GM12874 (cell line): ENCODE measurements around the gene KREMEN1.

Experiments used
- TF ChIP-seq, protein P1 (sequence below): IDR thresholded peaks from 2 replicates; pipeline ENCODE4 v1.5.1; 2011; ENCODE audit warnings: low read depth, mild to moderate bottlenecking, control low read depth, low read length, moderate library complexity; ENCODE audit not compliant: insufficient read depth

KREMEN1 gene

DNA sequence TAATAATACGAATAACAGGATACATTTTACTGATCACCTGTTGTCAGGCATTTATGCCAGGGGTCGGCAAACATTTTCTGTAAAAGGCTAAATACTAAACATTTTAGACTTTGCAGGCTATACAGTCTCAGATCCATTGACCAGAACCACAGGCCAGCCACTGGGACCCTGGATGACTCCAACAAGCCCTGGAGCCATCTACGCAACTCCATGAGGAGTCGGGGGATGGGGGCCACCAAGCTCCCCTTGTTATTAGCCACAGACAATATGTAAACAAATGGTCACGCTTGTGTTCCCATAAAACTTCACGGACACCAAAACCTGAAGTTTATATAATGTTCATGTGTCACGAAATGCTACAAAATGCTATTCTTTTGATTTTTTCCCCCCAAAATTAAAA, 78.5 kb downstream of the KREMEN1 start:
- TF ChIP-seq, protein P1, sequence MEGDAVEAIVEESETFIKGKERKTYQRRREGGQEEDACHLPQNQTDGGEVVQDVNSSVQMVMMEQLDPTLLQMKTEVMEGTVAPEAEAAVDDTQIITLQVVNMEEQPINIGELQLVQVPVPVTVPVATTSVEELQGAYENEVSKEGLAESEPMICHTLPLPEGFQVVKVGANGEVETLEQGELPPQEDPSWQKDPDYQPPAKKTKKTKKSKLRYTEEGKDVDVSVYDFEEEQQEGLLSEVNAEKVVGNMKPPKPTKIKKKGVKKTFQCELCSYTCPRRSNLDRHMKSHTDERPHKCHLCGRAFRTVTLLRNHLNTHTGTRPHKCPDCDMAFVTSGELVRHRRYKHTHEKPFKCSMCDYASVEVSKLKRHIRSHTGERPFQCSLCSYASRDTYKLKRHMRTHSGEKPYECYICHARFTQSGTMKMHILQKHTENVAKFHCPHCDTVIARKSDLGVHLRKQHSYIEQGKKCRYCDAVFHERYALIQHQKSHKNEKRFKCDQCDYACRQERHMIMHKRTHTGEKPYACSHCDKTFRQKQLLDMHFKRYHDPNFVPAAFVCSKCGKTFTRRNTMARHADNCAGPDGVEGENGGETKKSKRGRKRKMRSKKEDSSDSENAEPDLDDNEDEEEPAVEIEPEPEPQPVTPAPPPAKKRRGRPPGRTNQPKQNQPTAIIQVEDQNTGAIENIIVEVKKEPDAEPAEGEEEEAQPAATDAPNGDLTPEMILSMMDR, result no peak

DNA sequence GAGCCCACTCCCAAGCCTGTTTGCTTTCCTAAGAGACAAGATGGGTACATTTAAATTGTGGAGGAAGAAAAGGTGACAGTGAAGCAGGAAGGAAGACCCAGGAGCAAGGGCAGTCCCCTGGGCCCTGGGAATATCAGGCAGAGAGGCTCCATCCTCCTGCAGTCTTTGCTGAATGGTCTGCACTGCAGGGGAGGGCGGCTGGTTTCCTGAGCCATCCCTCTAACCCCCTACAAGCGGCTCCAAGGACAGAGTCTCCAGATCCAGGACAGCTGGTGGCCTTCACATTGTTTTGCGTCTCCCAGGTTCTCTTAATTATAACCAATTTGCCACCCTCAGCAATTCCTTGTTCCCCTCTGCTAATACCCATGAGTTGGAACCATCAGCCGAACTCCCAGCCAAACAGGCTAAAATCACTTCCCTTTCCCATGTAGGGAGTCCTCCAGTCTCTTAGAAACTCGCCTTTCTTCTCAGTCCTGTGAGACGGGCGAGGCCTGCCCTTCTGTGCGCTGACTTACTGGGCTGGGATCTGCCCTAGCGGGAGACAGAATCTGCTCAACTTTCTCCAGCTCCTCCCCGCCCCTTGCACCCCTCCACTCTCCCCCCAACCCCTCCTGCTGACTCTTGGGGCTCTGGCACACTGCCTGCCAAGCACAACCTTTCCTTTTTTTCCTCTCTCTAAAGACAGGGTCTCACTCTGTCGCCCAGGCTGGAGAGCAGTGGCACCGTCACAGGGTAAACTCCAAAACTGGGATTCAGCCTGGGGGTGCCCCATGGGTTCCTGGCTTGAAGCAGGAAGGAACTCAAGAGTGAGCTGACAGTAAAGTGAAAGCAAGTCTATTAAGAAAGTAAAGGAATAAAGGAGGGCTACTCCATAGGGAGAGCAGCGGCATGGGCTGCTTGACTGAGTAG, 79.5 kb downstream of the KREMEN1 start:
- TF ChIP-seq, protein P1, result no peak

DNA sequence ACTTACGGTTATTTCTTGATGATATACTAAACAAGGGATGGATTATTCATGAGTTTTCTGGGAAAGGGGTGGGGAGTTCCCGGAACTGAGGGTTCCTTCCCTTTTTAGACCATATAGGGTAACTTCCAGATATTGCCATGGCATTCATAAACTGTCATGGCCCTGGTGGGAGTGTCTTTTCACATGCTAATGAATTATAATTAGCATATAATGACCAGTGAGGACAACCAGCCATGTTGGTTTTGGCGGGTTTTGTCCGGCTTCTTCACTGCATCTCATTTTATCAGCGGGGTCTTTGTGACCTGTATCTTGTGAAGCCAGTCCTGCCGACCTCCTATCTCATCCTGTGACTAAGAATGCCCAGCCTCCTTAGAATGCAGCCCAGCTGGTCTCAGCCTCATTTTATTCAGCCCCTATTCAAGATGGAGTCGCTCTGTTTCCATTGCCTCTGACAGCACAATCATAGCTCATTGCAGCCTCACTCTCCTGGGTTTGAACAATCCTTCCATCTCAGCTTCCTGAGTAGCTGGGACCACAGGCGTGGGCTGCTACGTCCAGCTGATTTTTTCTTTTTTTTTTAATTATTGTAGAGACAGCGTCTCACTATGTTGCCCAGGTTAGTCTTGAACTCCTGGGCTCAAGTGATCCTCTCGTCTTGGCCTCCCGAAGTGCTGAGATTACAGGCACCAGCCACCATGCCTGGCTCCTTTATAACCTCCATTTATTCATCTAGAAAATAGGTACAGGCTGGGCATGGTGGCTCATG, 80.3 kb downstream of the KREMEN1 start:
- TF ChIP-seq, protein P1, result no peak

DNA sequence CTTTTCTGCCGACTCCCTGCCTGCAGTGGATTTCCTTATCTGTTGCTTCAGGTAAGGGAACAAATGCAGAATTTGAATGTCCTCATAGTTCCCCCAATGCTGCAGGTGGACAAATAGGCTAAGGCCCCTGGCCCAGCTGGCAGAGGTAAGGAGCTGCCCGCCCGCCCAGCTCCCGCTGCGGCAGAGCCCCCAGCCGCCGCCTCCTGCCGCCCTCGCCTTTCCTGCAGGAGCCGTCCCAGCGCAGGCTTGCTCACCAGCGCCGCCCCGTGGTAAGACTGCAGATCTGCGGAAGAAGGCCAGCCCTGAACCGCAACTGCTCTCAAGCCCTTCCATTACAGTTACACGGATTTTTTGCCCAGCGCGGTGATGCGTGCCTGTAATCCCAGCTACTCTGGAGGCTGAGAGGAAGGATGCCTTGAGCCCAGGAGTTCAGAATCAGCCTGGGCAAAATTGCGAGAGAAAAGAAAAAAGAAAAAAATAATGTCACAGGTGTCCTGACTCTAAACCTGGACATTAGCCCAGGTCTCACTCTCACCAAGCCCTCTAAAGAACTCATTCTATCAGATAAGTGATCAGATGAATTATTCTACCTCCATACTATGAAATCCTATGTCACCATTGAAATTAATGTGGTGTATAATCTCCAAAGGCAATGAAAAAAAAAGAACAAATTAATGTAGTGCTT, 81.7 kb downstream of the KREMEN1 start:
- TF ChIP-seq, protein P1, result peak; percentile 99

DNA sequence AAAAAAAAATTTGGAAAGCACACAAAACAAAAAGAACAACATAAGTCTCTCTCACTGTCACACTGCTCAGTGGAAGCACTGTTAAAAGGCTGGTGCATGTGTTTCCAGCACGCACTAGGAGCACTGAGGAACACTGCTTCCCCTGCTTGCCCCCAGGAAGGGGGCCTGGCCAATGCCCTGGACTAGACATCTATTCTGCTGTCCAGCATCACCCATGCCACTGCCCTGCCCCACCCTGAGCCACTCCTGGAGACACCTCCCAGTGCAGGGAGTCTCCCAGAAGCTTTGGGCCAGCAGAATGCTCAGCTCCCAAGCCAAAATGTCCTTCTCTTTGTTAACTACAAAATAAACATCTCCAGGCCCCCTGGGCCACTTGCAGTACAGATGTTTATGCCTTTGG, 83.1 kb downstream of the KREMEN1 start:
- TF ChIP-seq, protein P1, result no peak

DNA sequence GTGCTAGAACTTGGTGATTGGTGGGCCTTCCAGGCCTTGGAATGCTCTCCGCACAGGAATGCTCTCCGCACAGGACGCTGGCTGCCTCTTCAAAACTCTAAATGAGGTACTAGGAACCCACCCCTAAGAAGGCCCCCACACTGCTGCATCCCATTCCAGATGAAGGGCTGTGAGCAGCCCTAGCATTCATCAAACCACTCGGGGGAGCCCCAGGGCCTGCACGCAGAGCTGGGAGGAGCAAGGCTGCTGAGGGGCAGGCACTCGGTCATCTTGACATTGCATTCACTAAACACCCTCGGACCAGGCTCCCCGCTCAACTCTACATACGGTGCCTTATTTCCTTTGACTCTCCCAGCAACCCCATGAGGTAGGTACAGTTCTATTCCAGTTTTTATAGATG, 83.7 kb downstream of the KREMEN1 start:
- TF ChIP-seq, protein P1, result peak; percentile 42; the same call in 1 of the 2 replicates
